Measurements from ENCODE around the gene P4HA2. TPM values are rescaled to one million over a fixed set of nuclear protein-coding genes. Genes with fewer than 3 reads are reported as not detected.

Gene P4HA2
- total and polyA plus RNA-seq, 4 experiments from 2014 or later, result 0.14 to 0.96 (median 0.28) TPM; not detected in 1

GRCh38 chr5:132225165-132226032 lies 2.3 kb downstream of the P4HA2 start:
- no peak overlapping the region for H3K27ac ChIP-seq (ENCODE audit: low read depth, low read length)
- peak in 3 of 5 donors; percentile 16 to 23 (median 22) for DNase-seq
- ChIA-PET POLR2A (ENCODE audit: partially characterized antibody) (interaction anchor here (1.8 kb wide), 1 partner anchor 12 kb away, joined by 4 read pairs; no protein-coding TSS in a partner anchor), CTCF (ENCODE audit: partially characterized antibody) (interaction anchor here (0.9 to 3.2 kb wide), 2 partner anchors 12 to 14 kb away, joined by 3 to 16 read pairs; no protein-coding TSS in a partner anchor)
- no peak overlapping the region for H3K4me3 ChIP-seq (ENCODE audit: low read length in 2 of 2)
- intact Hi-C loops (cut with micrococcal nuclease), result no loop called here
- H3K9me3 ChIP-seq (ENCODE audit: control insufficient read depth in 1 of 2, low read length in 2 of 2), result no peaks in the 10 kb centered on the region
- no peak overlapping the region for H3K27ac Mint-ChIP-seq
- no peaks in the 10 kb centered on the region for H3K36me3 Mint-ChIP-seq
- peaks cover 3 to 21% (median 11%) of the 10 kb centered on the region in 4 donors for H3K4me1 Mint-ChIP-seq
- H3K27me3 Mint-ChIP-seq, result peaks cover 14 to 17% of the 10 kb centered on the region in 2 donors
- H3K4me3 Mint-ChIP-seq, result peak overlapping the region in 3 of 8 donors; percentile 23 to 67 (median 56)
- peaks cover 4% of the 10 kb centered on the region for H3K4me1 ChIP-seq (ENCODE audit: insufficient read depth, low read length)
- H3K9me3 Mint-ChIP-seq, result no peaks in the 10 kb centered on the region
- no peaks in the 10 kb centered on the region for H3K36me3 ChIP-seq (ENCODE audit: insufficient read depth, low read length)
- H3K27me3 ChIP-seq (ENCODE audit: insufficient read depth, low read length), result no peaks in the 10 kb centered on the region

- intact Hi-C loops (cut with micrococcal nuclease), result no loop called here
- H3K9me3 Mint-ChIP-seq, result no peaks in the 10 kb centered on the region
Observed at GRCh38 chr5:132224716-132225115, 2.9 kb downstream of the P4HA2 start.

GRCh38 chr5:132223861-132224260 lies 3.8 kb downstream of the P4HA2 start:
- no peaks in the 10 kb centered on the region for H3K27me3 ChIP-seq (ENCODE audit: insufficient read depth, low read length)
- H3K27ac Mint-ChIP-seq, result no peak overlapping the region
- H3K36me3 Mint-ChIP-seq, result no peaks in the 10 kb centered on the region
- H3K4me3 Mint-ChIP-seq, result no peak overlapping the region
- H3K27me3 Mint-ChIP-seq, result peaks cover 2 to 9% of the 10 kb centered on the region in 2 donors
- ChIA-PET CTCF (ENCODE audit: partially characterized antibody) (interaction anchor here (1.1 to 3.2 kb wide), 2 partner anchors 12 to 14 kb away, joined by 3 to 16 read pairs; no protein-coding TSS in a partner anchor), POLR2A (ENCODE audit: partially characterized antibody) (no interaction called here)
- no peak overlapping the region for H3K4me3 ChIP-seq (ENCODE audit: low read length in 2 of 2)
- H3K36me3 ChIP-seq (ENCODE audit: insufficient read depth, low read length), result no peaks in the 10 kb centered on the region
- H3K4me1 Mint-ChIP-seq, result peaks cover 0 to 13% (median 9%) of the 10 kb centered on the region in 4 donors
- no peak for DNase-seq
- H3K4me1 ChIP-seq (ENCODE audit: insufficient read depth, low read length), result peaks cover 4% of the 10 kb centered on the region
- no peaks in the 10 kb centered on the region for H3K9me3 ChIP-seq (ENCODE audit: control insufficient read depth in 1 of 2, low read length in 2 of 2)
- no peaks in the 10 kb centered on the region for H3K9me3 Mint-ChIP-seq
- H3K27ac ChIP-seq (ENCODE audit: low read depth, low read length), result no peak overlapping the region
- intact Hi-C loops (cut with micrococcal nuclease), result no loop called here

More at GRCh38 chr5:132224716-132225115, 2.9 kb downstream of the P4HA2 start:
- Mint-ChIP-seq H3K27me3 (peaks cover 11 to 15% of the 10 kb centered on the region in 2 donors), H3K4me1 (peaks cover 3 to 16% (median 10%) of the 10 kb centered on the region in 4 donors), H3K27ac (no peak overlapping the region), H3K4me3 (no peak overlapping the region), H3K36me3 (no peaks in the 10 kb centered on the region)
- ChIA-PET POLR2A (ENCODE audit: partially characterized antibody) (interaction anchor here (1.8 kb wide), 1 partner anchor 13 kb away, joined by 4 read pairs; no protein-coding TSS in a partner anchor), CTCF (ENCODE audit: partially characterized antibody) (interaction anchor here (1.1 to 3.2 kb wide), 2 partner anchors 11 to 13 kb away, joined by 3 to 16 read pairs; no protein-coding TSS in a partner anchor)
- H3K27ac ChIP-seq (ENCODE audit: low read depth, low read length), result no peak overlapping the region
- H3K9me3 ChIP-seq (ENCODE audit: control insufficient read depth in 1 of 2, low read length in 2 of 2), result no peaks in the 10 kb centered on the region
- H3K4me1 ChIP-seq (ENCODE audit: insufficient read depth, low read length), result peaks cover 4% of the 10 kb centered on the region
- H3K27me3 ChIP-seq (ENCODE audit: insufficient read depth, low read length), result no peaks in the 10 kb centered on the region
- DNase-seq, result no peak
- no peak overlapping the region for H3K4me3 ChIP-seq (ENCODE audit: low read length in 2 of 2)
- no peaks in the 10 kb centered on the region for H3K36me3 ChIP-seq (ENCODE audit: insufficient read depth, low read length)

- ChIA-PET CTCF (ENCODE audit: partially characterized antibody) (interaction anchor here (3.2 kb wide), 1 partner anchor 15 kb away, joined by 16 read pairs; no protein-coding TSS in a partner anchor), POLR2A (ENCODE audit: partially characterized antibody) (no interaction called here)
- no peak overlapping the region for H3K27ac Mint-ChIP-seq
- Histone ChIP-seq H3K4me1 (ENCODE audit: insufficient read depth, low read length) (peaks cover 4% of the 10 kb centered on the region), H3K27me3 (ENCODE audit: insufficient read depth, low read length) (no peaks in the 10 kb centered on the region), H3K27ac (ENCODE audit: low read depth, low read length) (no peak overlapping the region), H3K4me3 (ENCODE audit: low read length in 2 of 2) (no peak overlapping the region), H3K9me3 (ENCODE audit: control insufficient read depth in 1 of 2, low read length in 2 of 2) (no peaks in the 10 kb centered on the region), H3K36me3 (ENCODE audit: insufficient read depth, low read length) (no peaks in the 10 kb centered on the region)
- no peak for DNase-seq
- H3K9me3 Mint-ChIP-seq, result no peaks in the 10 kb centered on the region
- H3K27me3 Mint-ChIP-seq, result peaks cover 2 to 6% of the 10 kb centered on the region in 2 donors
- intact Hi-C loops (cut with micrococcal nuclease), result no loop called here
- H3K4me1 Mint-ChIP-seq, result peaks cover 0 to 13% (median 9%) of the 10 kb centered on the region in 4 donors
- H3K4me3 Mint-ChIP-seq, result no peak overlapping the region
- H3K36me3 Mint-ChIP-seq, result no peaks in the 10 kb centered on the region
Observed at GRCh38 chr5:132222649-132223038, 5.0 kb downstream of the P4HA2 start.

- Mint-ChIP-seq H3K27me3 (peaks cover 2 to 5% of the 10 kb centered on the region in 2 donors), H3K9me3 (no peaks in the 10 kb centered on the region), H3K4me3 (no peak overlapping the region), H3K36me3 (no peaks in the 10 kb centered on the region), H3K4me1 (peaks cover 0 to 13% (median 8%) of the 10 kb centered on the region in 4 donors), H3K27ac (no peak overlapping the region)
- no peaks in the 10 kb centered on the region for H3K27me3 ChIP-seq (ENCODE audit: insufficient read depth, low read length)
- DNase-seq, result no peak
- ChIA-PET POLR2A (ENCODE audit: partially characterized antibody) (no interaction called here), CTCF (ENCODE audit: partially characterized antibody) (interaction anchor here (3.2 kb wide), 1 partner anchor 16 kb away, joined by 16 read pairs; no protein-coding TSS in a partner anchor)
- H3K27ac ChIP-seq (ENCODE audit: low read depth, low read length), result no peak overlapping the region
- H3K4me1 ChIP-seq (ENCODE audit: insufficient read depth, low read length), result peaks cover 2% of the 10 kb centered on the region
- H3K9me3 ChIP-seq (ENCODE audit: control insufficient read depth in 1 of 2, low read length in 2 of 2), result no peaks in the 10 kb centered on the region
- intact Hi-C loops (cut with micrococcal nuclease), result no loop called here
- no peak overlapping the region for H3K4me3 ChIP-seq (ENCODE audit: low read length in 2 of 2)
- H3K36me3 ChIP-seq (ENCODE audit: insufficient read depth, low read length), result no peaks in the 10 kb centered on the region
Observed at GRCh38 chr5:132221781-132222648, 5.6 kb downstream of the P4HA2 start.

- Mint-ChIP-seq H3K36me3 (no peaks in the 10 kb centered on the region), H3K4me3 (no peak overlapping the region), H3K27ac (no peak overlapping the region), H3K9me3 (no peaks in the 10 kb centered on the region), H3K27me3 (peaks cover 0 to 2% of the 10 kb centered on the region in 2 donors), H3K4me1 (peaks cover 0 to 5% (median 4%) of the 10 kb centered on the region in 4 donors)
- Histone ChIP-seq H3K4me3 (ENCODE audit: low read length in 2 of 2) (no peak overlapping the region), H3K27me3 (ENCODE audit: insufficient read depth, low read length) (no peaks in the 10 kb centered on the region), H3K9me3 (ENCODE audit: control insufficient read depth in 1 of 2, low read length in 2 of 2) (no peaks in the 10 kb centered on the region), H3K4me1 (ENCODE audit: insufficient read depth, low read length) (no peaks in the 10 kb centered on the region), H3K36me3 (ENCODE audit: insufficient read depth, low read length) (no peaks in the 10 kb centered on the region), H3K27ac (ENCODE audit: low read depth, low read length) (no peak overlapping the region)
- intact Hi-C loops (cut with micrococcal nuclease), result no loop called here
- DNase-seq, result no peak
- ChIA-PET POLR2A (ENCODE audit: partially characterized antibody) (no interaction called here), CTCF (ENCODE audit: partially characterized antibody) (no interaction called here)
Observed at GRCh38 chr5:132220491-132220890, 7.2 kb downstream of the P4HA2 start.

Data from CD4-positive, alpha-beta memory T cell (primary cell).